WTC11 (cell line): Measurements from ENCODE around the gene EPHX1.

ENCODE experiments used
- MLX ChIP-seq: sonication (generic); formaldehyde crosslinking; IDR thresholded peaks from 2 replicates; pipeline ENCODE4 v1.8.1; 2023; ENCODE audit warnings: mild to moderate bottlenecking, missing genetic modification reagents, moderate library complexity
- NR2C2 ChIP-seq: sonication (generic); formaldehyde crosslinking; IDR thresholded peaks from 2 replicates; pipeline ENCODE4 v1.8.0; 2022; ENCODE audit warnings: mild to moderate bottlenecking, missing genetic modification reagents
- SP1 ChIP-seq: sonication (generic); formaldehyde crosslinking; conservative IDR thresholded peaks from 2 replicates; pipeline ENCODE4 v1.8.1; 2022; ENCODE audit warnings: missing genetic modification reagents
- ZNF138 ChIP-seq: sonication (generic); formaldehyde crosslinking; conservative IDR thresholded peaks from 2 replicates; pipeline ENCODE4 v1.8.1; 2022; ENCODE audit warnings: mild to moderate bottlenecking, moderate library complexity, missing genetic modification reagents
- TF ChIP-seq, protein P1 (sequence below): sonication (generic); formaldehyde crosslinking; IDR thresholded peaks from 2 replicates; pipeline ENCODE4 v1.8.0; 2022; ENCODE audit warnings: mild to moderate bottlenecking, missing genetic modification reagents
- TF ChIP-seq, protein P2 (sequence below): sonication (generic); formaldehyde crosslinking; IDR thresholded peaks from 2 replicates; pipeline ENCODE4 v1.8.1; 2023; ENCODE audit warnings: mild to moderate bottlenecking, missing genetic modification reagents, borderline replicate concordance
- TF ChIP-seq, protein P3 (sequence below): fragments of 200-600 bp; IDR thresholded peaks from 2 replicates; pipeline ENCODE4 v1.8.0; 2022; ENCODE audit warnings: antibody characterized with exemption
- TF ChIP-seq, protein P4 (sequence below): sonication (generic); formaldehyde crosslinking; IDR thresholded peaks from 2 replicates; pipeline ENCODE4 v1.8.0; 2022; ENCODE audit warnings: missing genetic modification reagents

GRCh38 chr1:225882694-225883615 lies 73.0 kb downstream of the EPHX1 start:
- TF ChIP-seq, protein P1, sequence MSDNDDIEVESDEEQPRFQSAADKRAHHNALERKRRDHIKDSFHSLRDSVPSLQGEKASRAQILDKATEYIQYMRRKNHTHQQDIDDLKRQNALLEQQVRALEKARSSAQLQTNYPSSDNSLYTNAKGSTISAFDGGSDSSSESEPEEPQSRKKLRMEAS (CRISPR knock-in tag) = no peak; the same call in 1 of the 2 replicates
- TF ChIP-seq, protein P2, sequence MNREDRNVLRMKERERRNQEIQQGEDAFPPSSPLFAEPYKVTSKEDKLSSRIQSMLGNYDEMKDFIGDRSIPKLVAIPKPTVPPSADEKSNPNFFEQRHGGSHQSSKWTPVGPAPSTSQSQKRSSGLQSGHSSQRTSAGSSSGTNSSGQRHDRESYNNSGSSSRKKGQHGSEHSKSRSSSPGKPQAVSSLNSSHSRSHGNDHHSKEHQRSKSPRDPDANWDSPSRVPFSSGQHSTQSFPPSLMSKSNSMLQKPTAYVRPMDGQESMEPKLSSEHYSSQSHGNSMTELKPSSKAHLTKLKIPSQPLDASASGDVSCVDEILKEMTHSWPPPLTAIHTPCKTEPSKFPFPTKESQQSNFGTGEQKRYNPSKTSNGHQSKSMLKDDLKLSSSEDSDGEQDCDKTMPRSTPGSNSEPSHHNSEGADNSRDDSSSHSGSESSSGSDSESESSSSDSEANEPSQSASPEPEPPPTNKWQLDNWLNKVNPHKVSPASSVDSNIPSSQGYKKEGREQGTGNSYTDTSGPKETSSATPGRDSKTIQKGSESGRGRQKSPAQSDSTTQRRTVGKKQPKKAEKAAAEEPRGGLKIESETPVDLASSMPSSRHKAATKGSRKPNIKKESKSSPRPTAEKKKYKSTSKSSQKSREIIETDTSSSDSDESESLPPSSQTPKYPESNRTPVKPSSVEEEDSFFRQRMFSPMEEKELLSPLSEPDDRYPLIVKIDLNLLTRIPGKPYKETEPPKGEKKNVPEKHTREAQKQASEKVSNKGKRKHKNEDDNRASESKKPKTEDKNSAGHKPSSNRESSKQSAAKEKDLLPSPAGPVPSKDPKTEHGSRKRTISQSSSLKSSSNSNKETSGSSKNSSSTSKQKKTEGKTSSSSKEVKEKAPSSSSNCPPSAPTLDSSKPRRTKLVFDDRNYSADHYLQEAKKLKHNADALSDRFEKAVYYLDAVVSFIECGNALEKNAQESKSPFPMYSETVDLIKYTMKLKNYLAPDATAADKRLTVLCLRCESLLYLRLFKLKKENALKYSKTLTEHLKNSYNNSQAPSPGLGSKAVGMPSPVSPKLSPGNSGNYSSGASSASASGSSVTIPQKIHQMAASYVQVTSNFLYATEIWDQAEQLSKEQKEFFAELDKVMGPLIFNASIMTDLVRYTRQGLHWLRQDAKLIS (CRISPR knock-in tag) = no peak
- TF ChIP-seq, protein P3, sequence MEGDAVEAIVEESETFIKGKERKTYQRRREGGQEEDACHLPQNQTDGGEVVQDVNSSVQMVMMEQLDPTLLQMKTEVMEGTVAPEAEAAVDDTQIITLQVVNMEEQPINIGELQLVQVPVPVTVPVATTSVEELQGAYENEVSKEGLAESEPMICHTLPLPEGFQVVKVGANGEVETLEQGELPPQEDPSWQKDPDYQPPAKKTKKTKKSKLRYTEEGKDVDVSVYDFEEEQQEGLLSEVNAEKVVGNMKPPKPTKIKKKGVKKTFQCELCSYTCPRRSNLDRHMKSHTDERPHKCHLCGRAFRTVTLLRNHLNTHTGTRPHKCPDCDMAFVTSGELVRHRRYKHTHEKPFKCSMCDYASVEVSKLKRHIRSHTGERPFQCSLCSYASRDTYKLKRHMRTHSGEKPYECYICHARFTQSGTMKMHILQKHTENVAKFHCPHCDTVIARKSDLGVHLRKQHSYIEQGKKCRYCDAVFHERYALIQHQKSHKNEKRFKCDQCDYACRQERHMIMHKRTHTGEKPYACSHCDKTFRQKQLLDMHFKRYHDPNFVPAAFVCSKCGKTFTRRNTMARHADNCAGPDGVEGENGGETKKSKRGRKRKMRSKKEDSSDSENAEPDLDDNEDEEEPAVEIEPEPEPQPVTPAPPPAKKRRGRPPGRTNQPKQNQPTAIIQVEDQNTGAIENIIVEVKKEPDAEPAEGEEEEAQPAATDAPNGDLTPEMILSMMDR = no peak
- TF ChIP-seq NR2C2 (CRISPR knock-in tag) = no peak
- TF ChIP-seq, protein P4, sequence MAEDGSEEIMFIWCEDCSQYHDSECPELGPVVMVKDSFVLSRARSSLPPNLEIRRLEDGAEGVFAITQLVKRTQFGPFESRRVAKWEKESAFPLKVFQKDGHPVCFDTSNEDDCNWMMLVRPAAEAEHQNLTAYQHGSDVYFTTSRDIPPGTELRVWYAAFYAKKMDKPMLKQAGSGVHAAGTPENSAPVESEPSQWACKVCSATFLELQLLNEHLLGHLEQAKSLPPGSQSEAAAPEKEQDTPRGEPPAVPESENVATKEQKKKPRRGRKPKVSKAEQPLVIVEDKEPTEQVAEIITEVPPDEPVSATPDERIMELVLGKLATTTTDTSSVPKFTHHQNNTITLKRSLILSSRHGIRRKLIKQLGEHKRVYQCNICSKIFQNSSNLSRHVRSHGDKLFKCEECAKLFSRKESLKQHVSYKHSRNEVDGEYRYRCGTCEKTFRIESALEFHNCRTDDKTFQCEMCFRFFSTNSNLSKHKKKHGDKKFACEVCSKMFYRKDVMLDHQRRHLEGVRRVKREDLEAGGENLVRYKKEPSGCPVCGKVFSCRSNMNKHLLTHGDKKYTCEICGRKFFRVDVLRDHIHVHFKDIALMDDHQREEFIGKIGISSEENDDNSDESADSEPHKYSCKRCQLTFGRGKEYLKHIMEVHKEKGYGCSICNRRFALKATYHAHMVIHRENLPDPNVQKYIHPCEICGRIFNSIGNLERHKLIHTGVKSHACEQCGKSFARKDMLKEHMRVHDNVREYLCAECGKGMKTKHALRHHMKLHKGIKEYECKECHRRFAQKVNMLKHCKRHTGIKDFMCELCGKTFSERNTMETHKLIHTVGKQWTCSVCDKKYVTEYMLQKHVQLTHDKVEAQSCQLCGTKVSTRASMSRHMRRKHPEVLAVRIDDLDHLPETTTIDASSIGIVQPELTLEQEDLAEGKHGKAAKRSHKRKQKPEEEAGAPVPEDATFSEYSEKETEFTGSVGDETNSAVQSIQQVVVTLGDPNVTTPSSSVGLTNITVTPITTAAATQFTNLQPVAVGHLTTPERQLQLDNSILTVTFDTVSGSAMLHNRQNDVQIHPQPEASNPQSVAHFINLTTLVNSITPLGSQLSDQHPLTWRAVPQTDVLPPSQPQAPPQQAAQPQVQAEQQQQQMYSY (CRISPR knock-in tag) = 0 out of 2 replicates have a peak, but pooled peaks have one; percentile 7
- TF ChIP-seq ZNF138 (CRISPR knock-in tag) = no peak
- no peak for TF ChIP-seq SP1 (CRISPR knock-in tag)
- no peak for TF ChIP-seq MLX (CRISPR knock-in tag)
